ENCODE measurements around the gene MAP1B. TPM values are rescaled to one million over a fixed set of nuclear protein-coding genes. Genes with fewer than 3 reads are reported as not detected.
A peak's percentile ranks its signal among the peaks of the same experiment; 100 is the strongest.

The MAP1B gene
- total RNA-seq, 1 donor from 2014 or later, result not detected

- Mint-ChIP-seq H3K4me3 (peak overlapping the region; percentile 57), H3K27me3 (ENCODE audit: insufficient read depth) (peaks cover 52% of the 10 kb centered on the region), H3K36me3 (ENCODE audit: low read depth) (no peaks in the 10 kb centered on the region), H3K4me1 (ENCODE audit: low read depth) (peaks cover 5% of the 10 kb centered on the region), H3K9me3 (no peaks in the 10 kb centered on the region), H3K27ac (no peak overlapping the region)
- intact Hi-C loops (cut with micrococcal nuclease), result no loop called here
- no peak for DNase-seq (ENCODE audit: low spot score)
Measured at GRCh38 chr5:72108202-72109061, 1.2 kb downstream of the MAP1B start.

- Mint-ChIP-seq H3K4me3 (peak overlapping the region; percentile 57), H3K27ac (no peak overlapping the region), H3K36me3 (ENCODE audit: low read depth) (no peaks in the 10 kb centered on the region), H3K9me3 (no peaks in the 10 kb centered on the region), H3K4me1 (ENCODE audit: low read depth) (peaks cover 5% of the 10 kb centered on the region), H3K27me3 (ENCODE audit: insufficient read depth) (peaks cover 58% of the 10 kb centered on the region)
- intact Hi-C loops (cut with micrococcal nuclease), result no loop called here
- DNase-seq (ENCODE audit: low spot score), result no peak
Measured at GRCh38 chr5:72109062-72109411, 1.8 kb downstream of the MAP1B start.

- DNase-seq (ENCODE audit: low spot score), result no peak
- Mint-ChIP-seq H3K4me3 (no peak overlapping the region), H3K4me1 (ENCODE audit: low read depth) (peaks cover 5% of the 10 kb centered on the region), H3K27ac (no peak overlapping the region), H3K27me3 (ENCODE audit: insufficient read depth) (peaks cover 58% of the 10 kb centered on the region), H3K9me3 (no peaks in the 10 kb centered on the region), H3K36me3 (ENCODE audit: low read depth) (no peaks in the 10 kb centered on the region)
- intact Hi-C loops (cut with micrococcal nuclease), result no loop called here
Measured at GRCh38 chr5:72109625-72110024, 2.4 kb downstream of the MAP1B start.

- no peaks in the 10 kb centered on the region for H3K36me3 Mint-ChIP-seq (ENCODE audit: low read depth)
- intact Hi-C loops (cut with micrococcal nuclease), result no loop called here
- H3K4me3 Mint-ChIP-seq, result no peak overlapping the region
- no peaks in the 10 kb centered on the region for H3K9me3 Mint-ChIP-seq
- H3K4me1 Mint-ChIP-seq (ENCODE audit: low read depth), result peaks cover 5% of the 10 kb centered on the region
- no peak for DNase-seq (ENCODE audit: low spot score)
- no peak overlapping the region for H3K27ac Mint-ChIP-seq
- H3K27me3 Mint-ChIP-seq (ENCODE audit: insufficient read depth), result peaks cover 54% of the 10 kb centered on the region
Measured at GRCh38 chr5:72110394-72111013, 3.2 kb downstream of the MAP1B start.

GRCh38 chr5:72112389-72112788, 5.1 kb downstream of the MAP1B start:
- no peak overlapping the region for H3K4me3 Mint-ChIP-seq
- H3K36me3 Mint-ChIP-seq (ENCODE audit: low read depth), result no peaks in the 10 kb centered on the region
- H3K27me3 Mint-ChIP-seq (ENCODE audit: insufficient read depth), result peaks cover 53% of the 10 kb centered on the region
- H3K9me3 Mint-ChIP-seq, result no peaks in the 10 kb centered on the region
- intact Hi-C loops (cut with micrococcal nuclease), result no loop called here
- no peak overlapping the region for H3K27ac Mint-ChIP-seq
- DNase-seq (ENCODE audit: low spot score), result no peak
- no peaks in the 10 kb centered on the region for H3K4me1 Mint-ChIP-seq (ENCODE audit: low read depth)

- no peaks in the 10 kb centered on the region for H3K9me3 Mint-ChIP-seq
- intact Hi-C loops (cut with micrococcal nuclease), result no loop called here
- DNase-seq (ENCODE audit: low spot score), result no peak
- no peak overlapping the region for H3K4me3 Mint-ChIP-seq
- no peak overlapping the region for H3K27ac Mint-ChIP-seq
- no peaks in the 10 kb centered on the region for H3K4me1 Mint-ChIP-seq (ENCODE audit: low read depth)
- peaks cover 53% of the 10 kb centered on the region for H3K27me3 Mint-ChIP-seq (ENCODE audit: insufficient read depth)
- H3K36me3 Mint-ChIP-seq (ENCODE audit: low read depth), result no peaks in the 10 kb centered on the region
Measured at GRCh38 chr5:72114629-72115028, 7.4 kb downstream of the MAP1B start.

GRCh38 chr5:72115296-72115695, 8.0 kb downstream of the MAP1B start:
- DNase-seq (ENCODE audit: low spot score), result no peak
- no peaks in the 10 kb centered on the region for H3K9me3 Mint-ChIP-seq
- no peaks in the 10 kb centered on the region for H3K36me3 Mint-ChIP-seq (ENCODE audit: low read depth)
- H3K27ac Mint-ChIP-seq, result no peak overlapping the region
- H3K4me1 Mint-ChIP-seq (ENCODE audit: low read depth), result no peaks in the 10 kb centered on the region
- H3K4me3 Mint-ChIP-seq, result no peak overlapping the region
- peaks cover 48% of the 10 kb centered on the region for H3K27me3 Mint-ChIP-seq (ENCODE audit: insufficient read depth)
- intact Hi-C loops (cut with micrococcal nuclease), result no loop called here

- Mint-ChIP-seq H3K27me3 (ENCODE audit: insufficient read depth) (peaks cover 43% of the 10 kb centered on the region), H3K4me1 (ENCODE audit: low read depth) (no peaks in the 10 kb centered on the region), H3K9me3 (no peaks in the 10 kb centered on the region), H3K36me3 (ENCODE audit: low read depth) (no peaks in the 10 kb centered on the region), H3K27ac (no peak overlapping the region), H3K4me3 (no peak overlapping the region)
- intact Hi-C loops (cut with micrococcal nuclease), result no loop called here
- no peak for DNase-seq (ENCODE audit: low spot score)
Measured at GRCh38 chr5:72117307-72117706, 10.0 kb downstream of the MAP1B start.

GRCh38 chr5:72121052-72121779, 13.9 kb downstream of the MAP1B start:
- Mint-ChIP-seq H3K4me3 (no peak overlapping the region), H3K27me3 (ENCODE audit: insufficient read depth) (peaks cover 22% of the 10 kb centered on the region), H3K9me3 (no peaks in the 10 kb centered on the region)

GRCh38 chr5:72121780-72122445, 14.6 kb downstream of the MAP1B start:
- peaks cover 19% of the 10 kb centered on the region for H3K27me3 Mint-ChIP-seq (ENCODE audit: insufficient read depth)
- H3K4me1 Mint-ChIP-seq (ENCODE audit: low read depth), result no peaks in the 10 kb centered on the region
- no peak for DNase-seq (ENCODE audit: low spot score)
- H3K9me3 Mint-ChIP-seq, result no peaks in the 10 kb centered on the region
- no peak overlapping the region for H3K4me3 Mint-ChIP-seq
- H3K27ac Mint-ChIP-seq, result no peak overlapping the region
- H3K36me3 Mint-ChIP-seq (ENCODE audit: low read depth), result no peaks in the 10 kb centered on the region
- intact Hi-C loops (cut with micrococcal nuclease), result no loop called here

More at GRCh38 chr5:72121052-72121779, 13.9 kb downstream of the MAP1B start:
- no peaks in the 10 kb centered on the region for H3K4me1 Mint-ChIP-seq (ENCODE audit: low read depth)
- intact Hi-C loops (cut with micrococcal nuclease), result no loop called here
- no peaks in the 10 kb centered on the region for H3K36me3 Mint-ChIP-seq (ENCODE audit: low read depth)
- no peak overlapping the region for H3K27ac Mint-ChIP-seq
- no peak for DNase-seq (ENCODE audit: low spot score)

GRCh38 chr5:72122602-72123001, 15.3 kb downstream of the MAP1B start:
- no peaks in the 10 kb centered on the region for H3K4me1 Mint-ChIP-seq (ENCODE audit: low read depth)
- peaks cover 16% of the 10 kb centered on the region for H3K27me3 Mint-ChIP-seq (ENCODE audit: insufficient read depth)
- no peak overlapping the region for H3K27ac Mint-ChIP-seq
- H3K36me3 Mint-ChIP-seq (ENCODE audit: low read depth), result no peaks in the 10 kb centered on the region
- intact Hi-C loops (cut with micrococcal nuclease), result no loop called here
- H3K4me3 Mint-ChIP-seq, result no peak overlapping the region
- DNase-seq (ENCODE audit: low spot score), result no peak
- H3K9me3 Mint-ChIP-seq, result no peaks in the 10 kb centered on the region

- Mint-ChIP-seq H3K4me3 (no peak overlapping the region), H3K9me3 (no peaks in the 10 kb centered on the region), H3K27ac (no peak overlapping the region), H3K36me3 (ENCODE audit: low read depth) (no peaks in the 10 kb centered on the region), H3K4me1 (ENCODE audit: low read depth) (no peaks in the 10 kb centered on the region), H3K27me3 (ENCODE audit: insufficient read depth) (peaks cover 15% of the 10 kb centered on the region)
- no peak for DNase-seq (ENCODE audit: low spot score)
- intact Hi-C loops (cut with micrococcal nuclease), result no loop called here
Measured at GRCh38 chr5:72123764-72124376, 16.6 kb downstream of the MAP1B start.

All from activated T-helper 1 cell treated with anti-CD3 and anti-CD28 coated beads, Interleukin-12 subunit alpha, Interleukin-12 subunit beta, Interleukin-2, Interleukin-4 antibody, amounts not matched to agents 30 ng/mL and 10 ng/mL and 1 ng/mL, durations not matched to agents 14 hours and 24 hours and 36 hours (primary cell).